ENCODE results near the gene TIMM23B.
"Not testable (repeated sequence)": the region's sequence is repeated elsewhere in the genome, so short reads cannot be mapped to it uniquely, and the experiment has no call there.

TIMM23B gene

GRCh38 chr10:50017646-50018045 is 75.8 kb downstream of the TIMM23B start:
- not testable (repeated sequence) for DNase-seq (ENCODE audit: low spot score); H3K14ac ChIP-seq (ENCODE audit: low read length); H3K36me3 ChIP-seq (replicated peaks in 1 of 2; ENCODE audit: control insufficient read depth in 2 of 2, insufficient read depth in 2 of 2, low read length in 2 of 2); H4K8ac ChIP-seq (ENCODE audit: low read depth, low read length); H3K18ac ChIP-seq (ENCODE audit: low read length); H3K23ac ChIP-seq (ENCODE audit: low read depth, low read length, poor library complexity); H3K4me2 ChIP-seq (ENCODE audit: insufficient read depth, low read length, poor library complexity, severe bottlenecking); H3K4me3 ChIP-seq (ENCODE audit: low read length in 2 of 2); H2BK120ac ChIP-seq (ENCODE audit: low read depth, low read length); H2AK5ac ChIP-seq (ENCODE audit: low read depth, low read length); H3K9me3 ChIP-seq (replicated peaks in 1 of 2; ENCODE audit: control insufficient read depth in 2 of 2, insufficient read depth in 1 of 2, low read depth in 1 of 2, low read length in 2 of 2); H2BK12ac ChIP-seq (ENCODE audit: low read length); H3K27me3 ChIP-seq (ENCODE audit: control insufficient read depth in 3 of 3, insufficient read depth in 3 of 3, low read depth in 1 of 3, low read length in 3 of 3); H3K4me1 ChIP-seq (ENCODE audit: control insufficient read depth in 2 of 2, insufficient read depth in 1 of 2, low read depth in 1 of 2, low read length in 2 of 2); H3K79me1 ChIP-seq (ENCODE audit: low read depth, low read length); H2BK15ac ChIP-seq (ENCODE audit: low read length); H2BK5ac ChIP-seq (ENCODE audit: low read length); H3K4ac ChIP-seq (ENCODE audit: low read length); H3K27ac ChIP-seq (replicated peaks; ENCODE audit: low read length); H3K9ac ChIP-seq (ENCODE audit: low read depth, low read length, poor library complexity); H4K91ac ChIP-seq (ENCODE audit: low read depth, low read length, poor library complexity); H2AFZ ChIP-seq (ENCODE audit: low read length)
- WGBS, 2 donors (ENCODE audit: extremely low coverage in 2 of 2, insufficient read length in 2 of 2, insufficient replicate concordance in 1 of 2), result no CpG with 5 or more reads among the region's 5 CpGs

GRCh38 chr10:50019279-50019678 is 77.4 kb downstream of the TIMM23B start:
- not testable (repeated sequence) for H4K8ac ChIP-seq (ENCODE audit: low read depth, low read length); H3K14ac ChIP-seq (ENCODE audit: low read length); H3K4me2 ChIP-seq (ENCODE audit: insufficient read depth, low read length, poor library complexity, severe bottlenecking); H3K4ac ChIP-seq (ENCODE audit: low read length); H3K79me1 ChIP-seq (ENCODE audit: low read depth, low read length); H3K27ac ChIP-seq (replicated peaks; ENCODE audit: low read length); DNase-seq (ENCODE audit: low spot score); H3K9ac ChIP-seq (ENCODE audit: low read depth, low read length, poor library complexity); H3K9me3 ChIP-seq (replicated peaks in 1 of 2; ENCODE audit: control insufficient read depth in 2 of 2, insufficient read depth in 1 of 2, low read depth in 1 of 2, low read length in 2 of 2); H3K27me3 ChIP-seq (ENCODE audit: control insufficient read depth in 3 of 3, insufficient read depth in 3 of 3, low read depth in 1 of 3, low read length in 3 of 3); H3K36me3 ChIP-seq (replicated peaks in 1 of 2; ENCODE audit: control insufficient read depth in 2 of 2, insufficient read depth in 2 of 2, low read length in 2 of 2); H2BK120ac ChIP-seq (ENCODE audit: low read depth, low read length); H2BK15ac ChIP-seq (ENCODE audit: low read length); H3K23ac ChIP-seq (ENCODE audit: low read depth, low read length, poor library complexity); H4K91ac ChIP-seq (ENCODE audit: low read depth, low read length, poor library complexity); H3K4me1 ChIP-seq (ENCODE audit: control insufficient read depth in 2 of 2, insufficient read depth in 1 of 2, low read depth in 1 of 2, low read length in 2 of 2); H2BK12ac ChIP-seq (ENCODE audit: low read length); H3K18ac ChIP-seq (ENCODE audit: low read length); H3K4me3 ChIP-seq (ENCODE audit: low read length in 2 of 2); H2BK5ac ChIP-seq (ENCODE audit: low read length); H2AK5ac ChIP-seq (ENCODE audit: low read depth, low read length); H2AFZ ChIP-seq (ENCODE audit: low read length)
- no CpG with 5 or more reads among the region's 3 CpGs for WGBS, 2 donors (ENCODE audit: extremely low coverage in 2 of 2, insufficient read length in 2 of 2, insufficient replicate concordance in 1 of 2)

GRCh38 chr10:50020451-50021024 is 78.7 kb downstream of the TIMM23B start:
- H4K8ac ChIP-seq (ENCODE audit: low read depth, low read length); H2BK120ac ChIP-seq (ENCODE audit: low read depth, low read length); H3K18ac ChIP-seq (ENCODE audit: low read length); H3K9me3 ChIP-seq (replicated peaks in 1 of 2; ENCODE audit: control insufficient read depth in 2 of 2, insufficient read depth in 1 of 2, low read depth in 1 of 2, low read length in 2 of 2); H3K4me2 ChIP-seq (ENCODE audit: insufficient read depth, low read length, poor library complexity, severe bottlenecking); H3K27me3 ChIP-seq (ENCODE audit: control insufficient read depth in 3 of 3, insufficient read depth in 3 of 3, low read depth in 1 of 3, low read length in 3 of 3); H3K4me1 ChIP-seq (ENCODE audit: control insufficient read depth in 2 of 2, insufficient read depth in 1 of 2, low read depth in 1 of 2, low read length in 2 of 2); H2BK5ac ChIP-seq (ENCODE audit: low read length); H3K27ac ChIP-seq (replicated peaks; ENCODE audit: low read length); H2BK15ac ChIP-seq (ENCODE audit: low read length); H3K23ac ChIP-seq (ENCODE audit: low read depth, low read length, poor library complexity); H2BK12ac ChIP-seq (ENCODE audit: low read length); DNase-seq (ENCODE audit: low spot score); H3K14ac ChIP-seq (ENCODE audit: low read length); H3K36me3 ChIP-seq (replicated peaks in 1 of 2; ENCODE audit: control insufficient read depth in 2 of 2, insufficient read depth in 2 of 2, low read length in 2 of 2); H2AFZ ChIP-seq (ENCODE audit: low read length); H3K4me3 ChIP-seq (ENCODE audit: low read length in 2 of 2); H4K91ac ChIP-seq (ENCODE audit: low read depth, low read length, poor library complexity); H3K79me1 ChIP-seq (ENCODE audit: low read depth, low read length); H3K9ac ChIP-seq (ENCODE audit: low read depth, low read length, poor library complexity); H3K4ac ChIP-seq (ENCODE audit: low read length); H2AK5ac ChIP-seq (ENCODE audit: low read depth, low read length): not testable (repeated sequence)
- no CpG with 5 or more reads among the region's 13 CpGs for WGBS, 2 donors (ENCODE audit: extremely low coverage in 2 of 2, insufficient read length in 2 of 2, insufficient replicate concordance in 1 of 2)

GRCh38 chr10:50021646-50022045 is 79.8 kb downstream of the TIMM23B start:
- no peak overlapping the region for H2BK12ac ChIP-seq (ENCODE audit: low read length)
- no peak overlapping the region for H3K9ac ChIP-seq (ENCODE audit: low read depth, low read length, poor library complexity)
- no peak overlapping the region for H3K4ac ChIP-seq (ENCODE audit: low read length)
- H3K4me3 ChIP-seq (ENCODE audit: low read length in 2 of 2), result no peak overlapping the region
- H3K4me2 ChIP-seq (ENCODE audit: insufficient read depth, low read length, poor library complexity, severe bottlenecking), result no peak overlapping the region
- H3K4me1 ChIP-seq (ENCODE audit: control insufficient read depth in 2 of 2, insufficient read depth in 1 of 2, low read depth in 1 of 2, low read length in 2 of 2), result no peaks in the 10 kb centered on the region
- no peaks in the 10 kb centered on the region for H3K36me3 ChIP-seq (replicated peaks in 1 of 2; ENCODE audit: control insufficient read depth in 2 of 2, insufficient read depth in 2 of 2, low read length in 2 of 2)
- H4K8ac ChIP-seq (ENCODE audit: low read depth, low read length), result no peak overlapping the region
- DNase-seq (ENCODE audit: low spot score), result no peak
- no peaks in the 10 kb centered on the region for H3K79me1 ChIP-seq (ENCODE audit: low read depth, low read length)
- no peak overlapping the region for H2BK5ac ChIP-seq (ENCODE audit: low read length)
- H3K27ac ChIP-seq (replicated peaks; ENCODE audit: low read length), result no peak overlapping the region
- H2AK5ac ChIP-seq (ENCODE audit: low read depth, low read length), result no peak overlapping the region
- no peak overlapping the region for H2BK120ac ChIP-seq (ENCODE audit: low read depth, low read length)
- H3K14ac ChIP-seq (ENCODE audit: low read length), result no peak overlapping the region
- WGBS, 2 donors (ENCODE audit: extremely low coverage in 2 of 2, insufficient read length in 2 of 2, insufficient replicate concordance in 1 of 2), result no CpG with 5 or more reads among the region's 3 CpGs
- peak overlapping the region; percentile 80 for H3K23ac ChIP-seq (ENCODE audit: low read depth, low read length, poor library complexity)
- H2BK15ac ChIP-seq (ENCODE audit: low read length), result no peak overlapping the region
- H4K91ac ChIP-seq (ENCODE audit: low read depth, low read length, poor library complexity), result no peak overlapping the region
- H3K18ac ChIP-seq (ENCODE audit: low read length), result peak overlapping the region; percentile 28
- no peaks in the 10 kb centered on the region for H3K9me3 ChIP-seq (replicated peaks in 1 of 2; ENCODE audit: control insufficient read depth in 2 of 2, insufficient read depth in 1 of 2, low read depth in 1 of 2, low read length in 2 of 2)
- no peaks in the 10 kb centered on the region for H3K27me3 ChIP-seq (ENCODE audit: control insufficient read depth in 3 of 3, insufficient read depth in 3 of 3, low read depth in 1 of 3, low read length in 3 of 3)
- H2AFZ ChIP-seq (ENCODE audit: low read length), result peak overlapping the region; percentile 53
